Body of pancreas (tissue), 4 donors: ENCODE results near the gene ABCC3. TPM values are rescaled to one million over a fixed set of nuclear protein-coding genes. Genes with fewer than 3 reads are reported as not detected.

Experiments used
- ATAC-seq: fragments of 150-250 bp; one replicate; pipeline ENCODE4 v1.9.1; 2016
- DNase-seq, 4 donors: peaks; one replicate each; pipeline ENCODE4 v3.0.0-alpha.2; 2019
- H3K27ac ChIP-seq, 4 donors: fragments of 200-600 bp; sonication (generic); 1 replicate in 3 of 4; 2 replicates in 1 of 4; pipeline versions ENCODE4 v1.5.1 to v1.6.1; 2016 to 2019; ENCODE audit warnings: mild to moderate bottlenecking in 1 of 4, mixed read lengths in 1 of 4, moderate library complexity in 1 of 4
- H3K27me3 ChIP-seq, 2 donors: fragments of 200-600 bp; sonication (generic); one replicate each; pipeline ENCODE4 v1.6.0; 2016; ENCODE audit warnings: mild to moderate bottlenecking in 1 of 2
- H3K36me3 ChIP-seq, 2 donors: fragments of 200-600 bp; sonication (generic); replicated peaks in 1 of 2; 2 replicates each; pipeline ENCODE4 v1.5.1; 2016; ENCODE audit warnings: low read depth in 2 of 2; ENCODE audit not compliant: insufficient read depth in 1 of 2
- H3K4me1 ChIP-seq: fragments of 200-600 bp; sonication (generic); one replicate; pipeline ENCODE4 v1.6.0; 2016
- H3K4me3 ChIP-seq, 2 donors: fragments of 200-600 bp; sonication (generic); 1 replicate in 1 of 2; 2 replicates in 1 of 2; pipeline ENCODE4 v1.5.1; 2016 to 2019
- H3K9me3 ChIP-seq, 3 donors: fragments of 200-600 bp; sonication (generic); 1 replicate in 2 of 3; 2 replicates in 1 of 3; pipeline ENCODE4 v1.5.1; 2016
- POLR2A ChIP-seq, 3 donors: fragments of 450-650 bp; IDR thresholded peaks; one replicate each; pipeline ENCODE4 v1.6.1; 2016; ENCODE audit warnings: antibody characterized with exemption in 3 of 3, mild to moderate bottlenecking in 2 of 3
- WGBS, 2 donors: methylation state at CpG; one replicate each; pipeline ENCODE4 v1.1.5; 2017; 5-methylcytosine and 5-hydroxymethylcytosine counted together
- intact Hi-C: fragments of 100-400 bp; cut with DNase I; formaldehyde crosslinking; loops from one replicate; pipeline ENCODE4 v1.15.1; 2023
- total RNA-seq, 2 donors: library from RNA; depleted of rRNA; stranded (reverse); fragments of >200 nt; gene quantifications; one replicate each; pipeline ENCODE4 v1.1.0, GENCODE V29; 2016
- TF ChIP-seq, protein P1 (sequence below), 7 experiments: fragments of 450-650 bp in 4 of 7; fragments of 200-600 bp in 3 of 7; sonication (generic) in 3 of 7; IDR thresholded peaks; one replicate each; pipeline ENCODE4 v1.5.1; 2016 to 2019; ENCODE audit warnings: antibody characterized with exemption in 7 of 7

The ABCC3 gene
- total RNA-seq, 2 donors from 2014 or later = 130 to 163 TPM

DNA sequence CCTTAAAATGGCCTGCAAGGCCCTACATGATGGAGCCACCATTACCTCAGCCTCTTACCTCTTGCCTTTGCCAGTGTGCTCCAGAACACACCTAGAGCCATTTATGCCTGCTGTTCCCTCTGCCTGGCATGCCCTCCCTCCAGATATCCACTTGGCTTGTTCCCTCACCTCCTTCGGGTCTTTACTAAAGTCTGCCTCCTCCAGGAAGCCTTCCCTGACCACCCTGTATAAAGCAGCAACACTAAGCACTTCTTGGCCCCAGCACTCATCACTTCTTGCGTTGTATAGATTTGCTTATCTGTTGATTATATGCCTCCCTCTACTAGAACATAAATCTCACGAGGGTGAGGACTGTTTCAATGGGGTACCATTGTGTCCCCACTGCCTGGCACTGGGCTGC lies 47.8 kb downstream of the ABCC3 start:
- ATAC-seq (no peak), DNase-seq (no peak)
- H3K27ac ChIP-seq = peak overlapping the region in 2 of 4 donors; percentile 9 to 14
- intact Hi-C loops = loop anchor here (5.0 kb wide), 1 partner anchor 35 kb away; no protein-coding TSS in a partner anchor
- no peaks in the 10 kb centered on the region for H3K36me3 ChIP-seq
- no peak for TF ChIP-seq POLR2A (IDR thresholded peaks at IDR 0.05)
- TF ChIP-seq, protein P1, sequence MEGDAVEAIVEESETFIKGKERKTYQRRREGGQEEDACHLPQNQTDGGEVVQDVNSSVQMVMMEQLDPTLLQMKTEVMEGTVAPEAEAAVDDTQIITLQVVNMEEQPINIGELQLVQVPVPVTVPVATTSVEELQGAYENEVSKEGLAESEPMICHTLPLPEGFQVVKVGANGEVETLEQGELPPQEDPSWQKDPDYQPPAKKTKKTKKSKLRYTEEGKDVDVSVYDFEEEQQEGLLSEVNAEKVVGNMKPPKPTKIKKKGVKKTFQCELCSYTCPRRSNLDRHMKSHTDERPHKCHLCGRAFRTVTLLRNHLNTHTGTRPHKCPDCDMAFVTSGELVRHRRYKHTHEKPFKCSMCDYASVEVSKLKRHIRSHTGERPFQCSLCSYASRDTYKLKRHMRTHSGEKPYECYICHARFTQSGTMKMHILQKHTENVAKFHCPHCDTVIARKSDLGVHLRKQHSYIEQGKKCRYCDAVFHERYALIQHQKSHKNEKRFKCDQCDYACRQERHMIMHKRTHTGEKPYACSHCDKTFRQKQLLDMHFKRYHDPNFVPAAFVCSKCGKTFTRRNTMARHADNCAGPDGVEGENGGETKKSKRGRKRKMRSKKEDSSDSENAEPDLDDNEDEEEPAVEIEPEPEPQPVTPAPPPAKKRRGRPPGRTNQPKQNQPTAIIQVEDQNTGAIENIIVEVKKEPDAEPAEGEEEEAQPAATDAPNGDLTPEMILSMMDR (IDR thresholded peaks at IDR 0.05) = no peak
- no peak overlapping the region for H3K4me3 ChIP-seq
- H3K4me1 ChIP-seq = peaks cover 45% of the 10 kb centered on the region
- H3K27me3 ChIP-seq = no peaks in the 10 kb centered on the region
- no peaks in the 10 kb centered on the region for H3K9me3 ChIP-seq
- 52 to 73% methylated on average over 3 of the region's 3 CpGs for WGBS, 2 donors

DNA sequence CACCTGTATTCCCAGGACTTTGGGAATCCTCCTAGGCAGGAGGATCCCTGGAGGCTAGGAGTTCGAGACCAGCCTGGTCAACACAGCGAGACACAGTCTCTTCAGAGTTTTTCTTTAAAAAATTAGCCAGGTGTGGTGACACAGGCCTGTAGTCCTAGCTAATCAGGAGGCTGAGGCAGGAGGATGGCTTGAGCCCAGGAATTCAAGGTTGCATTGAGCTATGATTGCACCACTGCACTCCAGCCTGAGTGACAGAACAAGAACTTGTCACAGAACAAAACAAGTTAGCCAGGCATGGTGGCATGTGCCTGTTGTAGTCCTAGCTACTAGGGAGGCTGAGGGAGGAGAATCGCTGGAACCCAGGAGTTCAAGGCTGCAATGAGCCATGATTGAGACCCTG lies 48.3 kb downstream of the ABCC3 start:
- ATAC-seq (no peak), DNase-seq (peak in 3 of 4 donors; percentile 26 to 71 (median 39))
- Histone ChIP-seq H3K4me3 (no peak overlapping the region), H3K4me1 (peaks cover 50% of the 10 kb centered on the region), H3K27me3 (no peaks in the 10 kb centered on the region), H3K9me3 (no peaks in the 10 kb centered on the region), H3K36me3 (no peaks in the 10 kb centered on the region), H3K27ac (peak overlapping the region in 3 of 4 donors; percentile 9 to 93 (median 19))
- 88 to 92% methylated on average over 3 of the region's 3 CpGs for WGBS, 2 donors
- TF ChIP-seq, protein P1 (IDR thresholded peaks at IDR 0.05) = no peak
- no peak for TF ChIP-seq POLR2A (IDR thresholded peaks at IDR 0.05)
- intact Hi-C loops = loop anchor here (5.0 kb wide), 1 partner anchor 36 kb away; no protein-coding TSS in a partner anchor

GRCh38 chr17:50683434-50684287 lies 49.0 kb downstream of the ABCC3 start:
- Histone ChIP-seq H3K4me3 (no peak overlapping the region), H3K36me3 (no peaks in the 10 kb centered on the region), H3K9me3 (no peaks in the 10 kb centered on the region), H3K4me1 (peaks cover 57% of the 10 kb centered on the region), H3K27ac (peak overlapping the region; percentile 54 to 98 (median 92)), H3K27me3 (no peaks in the 10 kb centered on the region)
- WGBS, 2 donors = 91 to 95% methylated on average over 24 to 28 of the region's 28 CpGs
- intact Hi-C loops = loop anchor here (5.0 kb wide), 1 partner anchor 36 kb away; no protein-coding TSS in a partner anchor
- TF ChIP-seq, protein P1 (IDR thresholded peaks at IDR 0.05) = no peak
- no peak for TF ChIP-seq POLR2A (IDR thresholded peaks at IDR 0.05)
- ATAC-seq (no peak), DNase-seq (peak in 1 of 4 donors; percentile 16)

- no peaks in the 10 kb centered on the region for H3K36me3 ChIP-seq
- H3K27ac ChIP-seq = peak overlapping the region; percentile 54 to 98 (median 92)
- H3K4me1 ChIP-seq = peaks cover 63% of the 10 kb centered on the region
- 75 to 76% methylated on average over 5 of the region's 5 CpGs for WGBS, 2 donors
- TF ChIP-seq, protein P1 (IDR thresholded peaks at IDR 0.05) = no peak
- TF ChIP-seq POLR2A (IDR thresholded peaks at IDR 0.05) = no peak
- ATAC-seq (no peak), DNase-seq (no peak)
- intact Hi-C loops = loop anchor here (5.0 kb wide), 1 partner anchor 37 kb away; no protein-coding TSS in a partner anchor
- H3K27me3 ChIP-seq = no peaks in the 10 kb centered on the region
- H3K9me3 ChIP-seq = no peaks in the 10 kb centered on the region
- H3K4me3 ChIP-seq = no peak overlapping the region
Observed at GRCh38 chr17:50684288-50684611, 49.6 kb downstream of the ABCC3 start.
